HG02884 (cell line): ENCODE results near the gene TRIO.

ENCODE experiments used
- ATAC-seq: cut with Tn5 transposase; IDR thresholded peaks from one replicate; pipeline ENCODE4 v1.9.1; 2021; ENCODE audit warnings: mild to moderate bottlenecking, moderate library complexity; ENCODE audit not compliant: unreplicated experiment

TRIO gene

GRCh38 chr5:14260637-14261036 lies 117.5 kb downstream of the TRIO start:
- no peak for ATAC-seq

- no peak for ATAC-seq
Observed at GRCh38 chr5:14261235-14261634, 118.1 kb downstream of the TRIO start.

GRCh38 chr5:14261856-14262611 lies 118.9 kb downstream of the TRIO start:
- ATAC-seq: no peak

DNA sequence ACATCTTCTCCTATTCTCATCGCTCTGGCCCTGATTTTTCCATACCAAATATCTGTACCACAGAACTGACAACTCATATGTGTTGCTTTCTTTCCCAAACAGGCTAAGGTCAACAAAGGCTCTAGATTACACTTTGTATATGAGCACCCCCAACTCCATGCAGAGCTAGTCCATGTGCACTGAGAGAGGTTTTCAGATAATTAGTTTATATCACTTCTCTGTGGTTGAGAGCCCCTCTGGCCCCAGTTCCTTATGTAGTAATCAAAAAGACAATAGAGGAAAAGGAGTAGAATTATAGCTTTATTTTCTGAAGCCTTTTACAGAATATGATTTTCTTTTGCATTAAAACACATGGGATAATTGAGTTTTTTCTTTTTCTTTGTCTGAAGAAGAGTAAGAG lies 120.0 kb downstream of the TRIO start:
- no peak for ATAC-seq

GRCh38 chr5:14263699-14264098 lies 120.6 kb downstream of the TRIO start:
- no peak for ATAC-seq

- ATAC-seq: peak; percentile 94
Observed at GRCh38 chr5:14264605-14265316, 121.6 kb downstream of the TRIO start.

GRCh38 chr5:14265570-14265969 lies 122.4 kb downstream of the TRIO start:
- no peak for ATAC-seq

DNA sequence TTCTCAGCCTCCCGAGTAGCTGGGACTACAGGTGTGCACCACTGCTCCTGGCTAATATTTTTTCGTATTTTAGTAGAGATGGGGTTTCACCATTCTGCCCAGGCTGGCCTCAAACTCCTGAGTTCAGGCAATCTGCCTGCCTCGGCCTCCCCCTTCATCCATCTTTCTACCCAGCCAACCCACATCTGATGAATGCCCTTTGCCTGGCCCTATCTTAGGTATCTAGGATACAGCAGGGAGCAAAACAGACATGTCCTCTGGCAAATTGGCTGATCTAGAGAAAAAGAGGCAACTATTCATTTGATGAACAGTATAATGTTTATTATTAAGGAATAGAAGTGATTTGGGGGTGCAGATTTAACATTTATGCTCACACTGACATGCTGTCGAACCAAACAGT lies 123.0 kb downstream of the TRIO start:
- no peak for ATAC-seq

DNA sequence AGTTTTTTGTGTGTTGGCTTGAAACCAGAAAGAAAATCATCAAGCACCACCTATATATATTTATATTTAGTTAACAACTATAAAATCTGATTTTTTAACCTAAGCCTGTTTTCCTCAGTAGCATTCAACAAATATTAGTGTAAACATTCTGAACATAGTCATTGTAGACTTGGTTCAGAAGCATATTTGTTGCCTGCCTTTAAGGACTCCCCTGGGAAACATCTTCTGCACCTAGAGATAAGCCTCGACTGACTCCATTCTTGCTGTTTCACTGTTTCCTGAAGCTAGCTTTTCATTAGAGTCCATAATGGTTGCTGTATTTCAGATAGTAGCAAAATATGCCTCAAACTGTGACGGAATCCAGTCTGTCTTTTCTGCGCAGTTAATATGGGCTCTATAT lies 123.5 kb downstream of the TRIO start:
- no peak for ATAC-seq

GRCh38 chr5:14267166-14267838 lies 124.2 kb downstream of the TRIO start:
- ATAC-seq: no peak

DNA sequence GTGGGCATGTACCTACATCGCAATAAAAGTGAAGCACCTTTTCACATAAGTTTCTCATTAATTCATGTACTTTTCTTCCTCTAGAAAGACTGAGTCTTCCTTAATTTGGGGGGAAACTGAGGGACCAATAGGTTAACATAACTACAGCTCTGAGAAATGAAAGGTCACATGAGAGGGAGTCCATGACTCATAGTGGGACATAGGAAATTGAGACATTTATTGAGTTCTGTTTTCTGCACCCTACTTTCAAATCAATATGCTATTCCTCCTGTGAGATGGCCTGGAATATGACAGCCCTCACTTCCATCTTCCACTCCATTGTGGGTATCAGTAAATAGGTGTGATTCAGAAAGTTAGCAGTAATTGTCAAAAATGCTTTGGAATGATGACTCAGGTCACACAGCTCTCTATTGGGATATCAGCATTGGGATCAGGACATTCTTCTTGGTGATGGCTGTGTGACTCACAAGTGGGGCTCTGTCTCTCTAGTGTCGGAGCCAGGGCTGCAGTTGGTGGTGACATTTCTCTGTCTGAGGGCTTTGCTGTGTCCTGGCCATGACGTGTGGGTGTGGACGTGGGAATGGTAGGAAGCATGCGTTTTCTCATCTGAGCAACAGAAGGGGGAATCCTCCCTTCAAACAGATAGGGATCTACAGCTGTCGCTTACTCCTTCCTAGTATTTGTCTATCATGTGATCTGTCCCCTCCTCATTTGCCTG lies 125.0 kb downstream of the TRIO start:
- no peak for ATAC-seq

- ATAC-seq: no peak
Observed at GRCh38 chr5:14268738-14269137, 125.6 kb downstream of the TRIO start.

- no peak for ATAC-seq
Observed at GRCh38 chr5:14269395-14269794, 126.3 kb downstream of the TRIO start.

DNA sequence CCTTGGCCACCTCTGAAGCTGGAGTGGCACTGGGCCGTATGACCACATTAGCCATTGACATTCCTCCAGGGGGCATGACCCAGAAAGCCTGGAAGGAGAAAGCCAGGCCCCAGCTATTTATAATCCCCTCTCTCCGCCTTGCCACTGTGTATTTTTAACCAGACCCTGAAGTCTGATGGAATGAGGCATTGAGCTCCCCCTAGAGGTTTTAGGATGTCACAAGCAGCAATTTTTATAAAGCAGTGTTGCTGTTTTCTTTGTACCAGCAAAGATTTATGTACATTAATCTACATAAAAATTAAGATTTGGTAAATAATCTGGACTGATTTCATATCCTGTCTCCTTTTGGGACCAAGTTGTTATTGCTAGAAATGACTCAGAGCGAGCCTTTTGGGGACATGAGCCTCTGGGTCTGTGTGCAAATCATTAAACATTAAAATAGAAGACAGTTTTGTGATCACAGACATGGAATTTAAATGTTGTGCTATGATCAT lies 127.1 kb downstream of the TRIO start:
- ATAC-seq: peak; percentile 63

DNA sequence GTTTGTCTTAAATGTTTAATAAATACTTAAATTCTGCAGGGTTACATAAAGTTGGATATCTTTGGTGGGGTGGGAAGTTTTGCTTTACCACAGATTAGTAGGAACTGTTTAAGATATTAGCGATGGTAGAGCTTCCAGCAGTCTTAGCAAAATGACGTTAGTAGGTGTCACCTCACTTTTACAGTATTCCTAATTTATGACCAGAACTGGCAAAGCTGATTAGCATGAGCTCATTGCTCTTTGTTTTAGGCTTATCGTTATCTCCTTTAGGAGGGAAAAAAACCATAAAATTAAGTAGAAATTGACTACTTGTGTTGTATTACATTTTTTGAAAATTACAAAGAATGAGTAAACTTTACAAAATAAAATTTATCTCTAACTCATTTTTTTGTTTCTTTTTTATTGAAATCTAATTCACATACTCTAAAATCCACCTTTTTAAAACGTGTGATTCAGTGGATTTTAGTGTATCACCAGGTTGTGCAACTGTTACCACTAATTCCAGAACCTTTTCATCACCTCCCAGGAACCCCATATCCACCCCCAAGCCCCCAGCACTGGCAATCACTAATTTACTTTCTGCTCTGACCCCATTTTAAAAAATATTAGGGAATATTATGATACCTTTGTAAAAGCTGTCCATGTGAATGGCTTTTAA lies 129.5 kb downstream of the TRIO start:
- no peak for ATAC-seq

GRCh38 chr5:14273207-14273767 lies 130.1 kb downstream of the TRIO start:
- ATAC-seq: no peak

DNA sequence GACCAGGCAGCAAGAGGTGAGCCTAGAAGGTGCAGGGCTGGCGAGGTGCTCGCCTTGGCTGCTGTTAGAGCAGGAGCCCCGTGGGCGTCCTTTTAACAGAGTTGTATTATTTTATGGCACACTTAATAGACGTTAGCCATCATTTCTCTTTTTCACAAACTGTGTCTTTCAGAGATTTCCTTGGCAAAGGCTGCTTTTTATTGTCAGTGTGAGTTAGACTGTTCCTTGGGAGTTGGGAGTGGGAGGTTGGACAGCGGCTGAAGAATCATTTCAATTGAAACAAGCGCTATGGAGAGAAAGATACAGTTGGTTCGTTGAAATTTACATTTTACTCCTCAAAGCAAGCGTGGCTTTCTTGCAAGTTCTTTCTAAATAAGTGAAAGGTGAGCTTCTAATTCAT lies 133.2 kb downstream of the TRIO start:
- ATAC-seq: no peak

DNA sequence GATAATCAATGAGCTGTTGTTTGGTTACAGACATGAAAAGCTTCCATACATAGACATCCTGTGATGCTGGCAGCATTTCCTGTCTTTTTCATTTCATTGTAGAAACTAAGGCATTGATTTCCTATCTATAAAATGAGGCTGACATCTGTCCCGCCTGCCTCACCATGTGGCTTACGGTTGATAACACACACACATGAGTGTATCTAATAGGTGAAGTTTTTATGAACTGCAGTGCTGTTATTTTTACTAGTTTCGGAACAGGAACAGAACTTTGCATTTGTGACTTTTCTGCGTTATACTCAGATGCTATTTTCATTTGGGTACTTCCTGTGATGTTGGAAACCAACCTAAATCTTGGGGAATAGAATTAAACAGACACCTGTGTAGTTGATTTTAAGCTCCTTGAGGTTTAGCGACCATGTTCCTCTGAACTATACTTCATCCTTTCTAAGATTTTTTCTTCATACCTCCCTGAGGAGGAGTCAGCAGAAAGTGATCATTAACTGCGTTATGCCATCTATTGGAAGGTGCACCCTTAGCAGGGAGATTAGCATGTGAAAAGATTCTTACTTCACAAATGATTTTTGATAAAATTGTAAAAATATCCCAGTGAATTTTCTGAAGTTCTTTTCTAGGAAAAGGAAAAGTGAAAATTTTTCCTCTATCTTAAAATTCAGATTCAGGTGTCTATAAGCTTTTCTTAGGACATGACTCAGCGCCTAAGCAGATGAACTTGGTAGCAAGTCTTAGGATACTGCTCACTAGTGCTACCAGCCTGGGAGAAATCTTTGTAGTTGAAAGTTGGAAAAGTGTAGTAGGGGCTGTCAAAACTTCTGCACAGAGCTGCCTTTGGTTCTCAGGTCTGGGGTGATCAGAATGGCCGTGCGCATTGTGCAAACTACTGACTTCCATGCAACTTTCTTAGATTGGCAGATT lies 134.5 kb downstream of the TRIO start:
- ATAC-seq: no peak

GRCh38 chr5:14280294-14280854 lies 137.2 kb downstream of the TRIO start:
- no peak for ATAC-seq
